Smooth muscle cell (in vitro differentiated cells): ENCODE measurements around the gene CUX1. TPM values are rescaled to one million over a fixed set of nuclear protein-coding genes. Genes with fewer than 3 reads are reported as not detected.
"Not testable (repeated sequence)": the region's sequence is repeated elsewhere in the genome, so short reads cannot be mapped to it uniquely, and the experiment has no call there.

ENCODE experiments used
- DNase-seq: peaks from one replicate; lab custom pipeline; 2025; ENCODE audit not compliant: unreplicated experiment; lab: John Stamatoyannopoulos, UW
- H2AFZ ChIP-seq: fragments of 200-600 bp; sonication (generic); 2 replicates; pipeline ENCODE4 v1.6.0; 2016; ENCODE audit warnings: antibody characterized with exemption, low read depth, mild to moderate bottlenecking
- H3F3A ChIP-seq: fragments of 200-600 bp; sonication (generic); 2 replicates; pipeline ENCODE4 v1.6.0; 2017; ENCODE audit warnings: antibody characterized with exemption, low read depth
- H3K27ac ChIP-seq: fragments of 200-600 bp; sonication (generic); 2 replicates; pipeline ENCODE4 v1.5.1; 2016; ENCODE audit warnings: low read depth, mild to moderate bottlenecking
- H3K27me3 ChIP-seq: fragments of 200-600 bp; sonication (generic); 2 replicates; pipeline ENCODE4 v1.6.1; 2016; ENCODE audit warnings: low read depth, mild to moderate bottlenecking
- H3K36me3 ChIP-seq: fragments of 200-600 bp; sonication (generic); 2 replicates; pipeline ENCODE4 v1.5.1; 2016; ENCODE audit warnings: low read depth
- H3K4me1 ChIP-seq: fragments of 200-600 bp; sonication (generic); 2 replicates; pipeline ENCODE4 v1.5.1; 2016; ENCODE audit warnings: low read depth
- H3K4me2 ChIP-seq: fragments of 200-600 bp; sonication (generic); 2 replicates; pipeline ENCODE4 v1.6.0; 2016; ENCODE audit warnings: mild to moderate bottlenecking
- H3K4me3 ChIP-seq: fragments of 200-600 bp; sonication (generic); 2 replicates; pipeline ENCODE4 v1.5.1; 2016; ENCODE audit warnings: mild to moderate bottlenecking
- H3K79me2 ChIP-seq: fragments of 200-600 bp; sonication (generic); 2 replicates; pipeline ENCODE4 v1.6.0; 2016; ENCODE audit warnings: low read depth, mild to moderate bottlenecking
- H3K9ac ChIP-seq: fragments of 200-600 bp; sonication (generic); 2 replicates; pipeline ENCODE4 v1.6.0; 2016; ENCODE audit warnings: low read depth
- H3K9me3 ChIP-seq: fragments of 200-600 bp; sonication (generic); replicated peaks from 2 replicates; pipeline ENCODE4 v1.5.1; 2016; ENCODE audit warnings: low read depth
- H4K20me1 ChIP-seq: fragments of 200-600 bp; sonication (generic); 2 replicates; pipeline ENCODE4 v1.6.0; 2016; ENCODE audit warnings: low read depth
- WGBS: methylation state at CpG from one replicate; pipeline ENCODE4 v1.1.7; 2016; ENCODE audit warnings: low lambda C conversion rate; 5-methylcytosine and 5-hydroxymethylcytosine counted together
- polyA plus RNA-seq: library from polyadenylated mRNA; unstranded; fragments of >200 nt; fragmentation: Nextera tagmentation; extraction: Ambion mirVana; gene quantifications from 2 replicates; pipeline ENCODE4 v1.2.1, GENCODE V29; 2016
- total RNA-seq: library from RNA; depleted of rRNA; stranded (reverse); fragments of >200 nt; gene quantifications from 2 replicates; pipeline ENCODE4 v1.2.3, GENCODE V29; 2014
- TF ChIP-seq, protein P1 (sequence below): fragments of 200-600 bp; sonication (generic); IDR thresholded peaks from 2 replicates; pipeline ENCODE4 v1.5.1; 2017; ENCODE audit warnings: borderline replicate concordance, mild to moderate bottlenecking, antibody characterized with exemption; ENCODE audit not compliant: insufficient read depth, poor library complexity, severe bottlenecking

The CUX1 gene
- total and polyA plus RNA-seq, 2 experiments from 2014 or later: 56.3 to 78.4 TPM

DNA sequence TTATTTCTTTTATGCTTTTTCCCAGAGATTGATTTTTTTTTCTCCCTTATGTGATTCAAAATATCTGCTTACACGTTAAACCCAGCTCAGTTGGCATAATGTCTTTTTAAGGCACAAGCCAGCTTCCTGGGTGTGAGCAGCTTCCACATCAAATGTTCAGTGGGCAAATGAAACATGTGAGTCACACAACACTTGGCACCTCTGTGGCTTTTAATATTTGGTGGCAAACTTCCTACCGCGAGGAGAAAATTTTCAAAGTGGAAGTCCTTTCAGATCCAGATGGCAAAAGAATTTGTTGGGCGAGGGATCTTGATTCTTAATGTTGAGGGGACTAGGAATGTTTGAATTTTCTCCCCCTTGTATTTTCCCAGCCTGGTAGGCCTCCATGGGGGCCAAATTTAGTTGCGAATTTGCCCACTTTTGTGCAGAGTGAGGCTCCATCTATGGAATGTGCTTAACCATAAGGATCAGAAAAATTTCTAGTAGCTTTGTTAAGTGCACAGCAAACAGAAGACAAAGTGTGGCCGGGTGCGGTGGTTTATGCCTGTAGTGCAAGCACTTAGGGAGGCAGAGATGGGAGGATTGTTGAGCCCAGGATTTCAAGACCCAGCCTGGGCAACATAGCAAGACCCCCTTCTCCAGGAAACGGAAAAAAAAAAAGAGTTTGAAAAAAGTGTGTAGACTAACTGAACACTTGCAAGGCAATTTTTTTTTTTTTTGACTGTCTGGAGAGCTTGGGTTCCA is 31.0 kb downstream of the CUX1 start:
- H3K9ac ChIP-seq: no peak overlapping the region
- H3K27ac ChIP-seq: no peak overlapping the region
- no peaks in the 10 kb centered on the region for H3K27me3 ChIP-seq
- 93% methylated on average over 8 of the region's 8 CpGs for WGBS
- peaks cover 100% of the 10 kb centered on the region for H3K79me2 ChIP-seq
- TF ChIP-seq, protein P1, sequence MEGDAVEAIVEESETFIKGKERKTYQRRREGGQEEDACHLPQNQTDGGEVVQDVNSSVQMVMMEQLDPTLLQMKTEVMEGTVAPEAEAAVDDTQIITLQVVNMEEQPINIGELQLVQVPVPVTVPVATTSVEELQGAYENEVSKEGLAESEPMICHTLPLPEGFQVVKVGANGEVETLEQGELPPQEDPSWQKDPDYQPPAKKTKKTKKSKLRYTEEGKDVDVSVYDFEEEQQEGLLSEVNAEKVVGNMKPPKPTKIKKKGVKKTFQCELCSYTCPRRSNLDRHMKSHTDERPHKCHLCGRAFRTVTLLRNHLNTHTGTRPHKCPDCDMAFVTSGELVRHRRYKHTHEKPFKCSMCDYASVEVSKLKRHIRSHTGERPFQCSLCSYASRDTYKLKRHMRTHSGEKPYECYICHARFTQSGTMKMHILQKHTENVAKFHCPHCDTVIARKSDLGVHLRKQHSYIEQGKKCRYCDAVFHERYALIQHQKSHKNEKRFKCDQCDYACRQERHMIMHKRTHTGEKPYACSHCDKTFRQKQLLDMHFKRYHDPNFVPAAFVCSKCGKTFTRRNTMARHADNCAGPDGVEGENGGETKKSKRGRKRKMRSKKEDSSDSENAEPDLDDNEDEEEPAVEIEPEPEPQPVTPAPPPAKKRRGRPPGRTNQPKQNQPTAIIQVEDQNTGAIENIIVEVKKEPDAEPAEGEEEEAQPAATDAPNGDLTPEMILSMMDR: no peak
- H3K36me3 ChIP-seq: no peaks in the 10 kb centered on the region
- H2AFZ ChIP-seq: no peak overlapping the region
- DNase-seq: no peak
- no peaks in the 10 kb centered on the region for H3F3A ChIP-seq
- no peaks in the 10 kb centered on the region for H3K9me3 ChIP-seq
- peaks cover 91% of the 10 kb centered on the region for H4K20me1 ChIP-seq
- H3K4me3 ChIP-seq: no peak overlapping the region
- H3K4me2 ChIP-seq: no peak overlapping the region
- peaks cover 4% of the 10 kb centered on the region for H3K4me1 ChIP-seq

DNA sequence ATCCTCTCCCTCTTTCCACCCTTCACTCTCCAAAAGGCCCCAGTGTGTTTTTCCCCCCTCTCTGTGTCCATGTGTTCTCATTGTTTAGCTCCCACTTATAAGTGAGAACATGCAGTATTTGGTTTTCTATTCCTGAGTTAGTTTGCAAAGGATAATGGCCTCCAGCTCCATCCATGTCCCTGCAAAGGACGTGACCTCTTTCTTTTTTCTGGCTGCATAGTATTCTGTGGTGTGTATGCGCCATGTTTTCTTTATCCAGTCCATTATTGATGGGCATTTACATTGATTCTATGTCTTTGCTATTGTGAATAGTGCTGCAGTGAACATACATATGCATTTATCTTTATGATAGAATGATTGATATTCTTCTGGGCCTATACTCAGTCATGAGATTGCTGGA is 31.9 kb downstream of the CUX1 start:
- H3K27me3 ChIP-seq, H3K27ac ChIP-seq, H3K36me3 ChIP-seq, H3K4me2 ChIP-seq, H2AFZ ChIP-seq, H3K9me3 ChIP-seq, H3K4me1 ChIP-seq, DNase-seq, H3K4me3 ChIP-seq, H3K9ac ChIP-seq, H3F3A ChIP-seq: not testable (repeated sequence)
- 98% methylated on average over 2 of the region's 2 CpGs for WGBS
- H3K79me2 ChIP-seq: peaks cover 100% of the 10 kb centered on the region
- peaks cover 91% of the 10 kb centered on the region for H4K20me1 ChIP-seq

DNA sequence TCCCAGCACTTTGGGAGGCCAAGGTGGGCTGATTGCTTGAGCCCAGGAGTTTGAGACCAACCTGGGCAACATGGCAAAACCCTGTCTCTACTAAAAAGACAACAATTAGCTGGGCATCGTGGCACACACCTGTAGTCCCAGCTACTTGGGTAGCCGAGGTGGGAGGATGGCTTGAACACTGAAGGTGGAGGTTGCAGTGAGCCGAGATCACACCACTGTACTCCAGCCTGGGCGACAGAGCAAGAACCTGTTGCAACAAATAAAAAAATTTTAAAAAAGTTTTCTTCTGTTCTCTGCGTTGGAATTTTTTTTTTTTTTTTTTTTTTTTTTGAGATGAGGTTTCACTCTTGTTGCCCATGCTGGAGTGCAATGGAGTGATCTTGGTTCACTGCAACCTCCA is 34.9 kb downstream of the CUX1 start:
- H3K36me3 ChIP-seq, H3K27me3 ChIP-seq, H2AFZ ChIP-seq, H3F3A ChIP-seq, H3K4me3 ChIP-seq, H3K27ac ChIP-seq, H3K9me3 ChIP-seq, H3K4me1 ChIP-seq, DNase-seq, H3K9ac ChIP-seq, H3K4me2 ChIP-seq: not testable (repeated sequence)
- Histone ChIP-seq H4K20me1 (peaks cover 95% of the 10 kb centered on the region), H3K79me2 (peaks cover 94% of the 10 kb centered on the region)
- WGBS: 91% methylated on average over 5 of the region's 5 CpGs

DNA sequence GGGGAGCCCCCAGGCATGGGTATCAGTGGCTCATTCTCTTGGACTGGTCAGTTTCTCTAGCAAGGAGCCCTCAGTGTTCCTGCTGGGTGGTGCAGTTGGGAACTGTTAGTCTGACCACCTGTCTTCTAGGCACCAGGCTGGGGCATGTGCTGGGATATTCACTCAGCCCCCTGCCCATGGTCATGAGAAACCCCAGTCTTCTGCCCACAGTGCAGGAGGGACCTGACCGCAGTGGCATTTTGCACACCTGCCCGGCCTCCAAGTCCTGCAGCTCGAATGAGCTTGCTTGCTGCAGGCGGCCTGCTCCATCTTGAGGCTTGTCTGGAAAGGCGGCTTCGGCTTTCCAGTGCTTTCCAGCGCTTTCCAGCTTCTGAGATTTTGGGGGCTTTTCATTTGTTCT is 36.3 kb downstream of the CUX1 start:
- no peak overlapping the region for H2AFZ ChIP-seq
- H3F3A ChIP-seq: peaks cover 6% of the 10 kb centered on the region
- H3K79me2 ChIP-seq: peaks cover 94% of the 10 kb centered on the region
- H3K27me3 ChIP-seq: no peaks in the 10 kb centered on the region
- no peaks in the 10 kb centered on the region for H3K4me1 ChIP-seq
- no peak overlapping the region for H3K9ac ChIP-seq
- no peaks in the 10 kb centered on the region for H3K9me3 ChIP-seq
- WGBS: 99% methylated on average over 7 of the region's 7 CpGs
- peaks cover 100% of the 10 kb centered on the region for H4K20me1 ChIP-seq
- DNase-seq: no peak
- TF ChIP-seq, protein P1: no peak
- no peaks in the 10 kb centered on the region for H3K36me3 ChIP-seq
- H3K27ac ChIP-seq: no peak overlapping the region
- H3K4me3 ChIP-seq: no peak overlapping the region
- H3K4me2 ChIP-seq: no peak overlapping the region
